Ectodermal cell (in vitro differentiated cells): Measurements from ENCODE around the gene PLEKHO2.

Experiments used
- H3K27ac ChIP-seq: 2 replicates; pipeline ENCODE4 v1.7.0; 2013; ENCODE audit warnings: mild to moderate bottlenecking, low read depth, low read length; ENCODE audit not compliant: insufficient read depth, poor library complexity, severe bottlenecking
- H3K27me3 ChIP-seq: 2 replicates; pipeline ENCODE4 v1.7.0; 2013; ENCODE audit warnings: mild to moderate bottlenecking, low read length; ENCODE audit not compliant: insufficient read depth, control insufficient read depth, poor library complexity, severe bottlenecking
- H3K36me3 ChIP-seq: one replicate; pipeline ENCODE4 v1.7.0; 2013; ENCODE audit warnings: low read length; ENCODE audit not compliant: control insufficient read depth, insufficient read depth
- H3K4me1 ChIP-seq: one replicate; pipeline ENCODE4 v1.7.0; 2013; ENCODE audit warnings: low read length; ENCODE audit not compliant: control insufficient read depth, insufficient read depth
- H3K4me3 ChIP-seq: 2 replicates; pipeline ENCODE4 v1.7.0; 2013; ENCODE audit warnings: low read depth, low read length, control low read depth; ENCODE audit not compliant: insufficient read depth
- H3K9me3 ChIP-seq: 2 replicates; pipeline ENCODE4 v1.7.0; 2013; ENCODE audit warnings: mild to moderate bottlenecking, low read length, moderate library complexity; ENCODE audit not compliant: control insufficient read depth
- WGBS, 2 experiments: methylation state at CpG; one replicate each; pipeline ENCODE4 v1.1.7; 2013; ENCODE audit warnings: missing lambda C conversion rate in 2 of 2; 5-methylcytosine and 5-hydroxymethylcytosine counted together

The PLEKHO2 gene

GRCh38 chr15:64865126-64865997 lies 23.6 kb downstream of the PLEKHO2 start:
- no peaks in the 10 kb centered on the region for H3K27me3 ChIP-seq
- peaks cover 26% of the 10 kb centered on the region for H3K4me1 ChIP-seq
- no peak overlapping the region for H3K27ac ChIP-seq
- H3K9me3 ChIP-seq = no peaks in the 10 kb centered on the region
- H3K36me3 ChIP-seq = peaks cover under 1% of the 10 kb centered on the region
- H3K4me3 ChIP-seq = no peak overlapping the region
- 95% methylated on average over 12 of the region's 12 CpGs for WGBS, 2 experiments

GRCh38 chr15:64865998-64866520 lies 24.3 kb downstream of the PLEKHO2 start:
- Histone ChIP-seq H3K4me1 (peaks cover 26% of the 10 kb centered on the region), H3K27me3 (no peaks in the 10 kb centered on the region), H3K27ac (no peak overlapping the region), H3K36me3 (no peaks in the 10 kb centered on the region), H3K4me3 (no peak overlapping the region), H3K9me3 (no peaks in the 10 kb centered on the region)
- WGBS, 2 experiments = 61% methylated on average over 6 of the region's 6 CpGs

DNA sequence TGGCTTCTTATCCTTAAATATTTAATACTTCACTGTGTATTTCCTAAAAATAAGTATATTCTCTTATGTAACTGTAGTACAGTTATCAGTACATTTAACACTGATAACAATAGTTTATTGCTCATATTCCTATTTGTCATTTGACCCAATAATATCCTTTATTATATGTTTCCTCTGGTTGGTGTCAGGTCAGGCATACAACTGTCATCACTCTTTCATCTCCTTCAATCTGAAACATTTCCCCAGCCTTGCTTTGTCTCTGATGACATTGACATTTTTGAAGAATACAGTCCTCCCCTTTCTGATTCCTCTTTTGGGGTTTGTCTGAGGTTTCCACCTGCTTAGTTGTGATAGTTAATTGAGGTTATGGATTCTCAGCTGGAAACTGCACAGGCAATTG lies 27.8 kb downstream of the PLEKHO2 start:
- Histone ChIP-seq H3K4me3 (no peak overlapping the region), H3K27ac (no peak overlapping the region), H3K27me3 (no peaks in the 10 kb centered on the region), H3K9me3 (no peaks in the 10 kb centered on the region), H3K36me3 (no peaks in the 10 kb centered on the region), H3K4me1 (peaks cover 14% of the 10 kb centered on the region)

DNA sequence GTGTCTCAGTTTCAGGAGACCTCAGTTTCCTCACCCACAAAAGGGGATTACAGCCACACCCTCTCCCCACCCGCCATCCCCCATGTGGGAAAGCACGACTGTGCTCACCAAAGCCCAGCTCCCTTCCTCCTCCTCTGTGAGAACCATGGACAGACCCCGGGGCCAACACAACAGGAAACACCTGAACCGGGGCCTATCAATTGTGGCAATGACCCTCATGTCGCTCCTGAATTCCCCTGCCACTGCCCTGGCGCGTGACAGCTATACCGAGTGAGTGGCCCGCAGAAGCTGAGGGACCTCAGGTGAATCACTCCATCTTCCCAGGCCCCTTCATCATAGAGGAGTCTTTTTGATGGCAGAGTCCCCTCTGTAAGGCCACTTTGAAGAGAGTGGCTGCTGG lies 28.6 kb downstream of the PLEKHO2 start:
- H3K36me3 ChIP-seq = no peaks in the 10 kb centered on the region
- peaks cover 22% of the 10 kb centered on the region for H3K4me1 ChIP-seq
- 90% methylated on average over 9 of the region's 9 CpGs for WGBS, 2 experiments
- no peak overlapping the region for H3K4me3 ChIP-seq
- no peaks in the 10 kb centered on the region for H3K9me3 ChIP-seq
- H3K27me3 ChIP-seq = no peaks in the 10 kb centered on the region
- no peak overlapping the region for H3K27ac ChIP-seq

- no peaks in the 10 kb centered on the region for H3K27me3 ChIP-seq
- WGBS, 2 experiments = 91 to 92% methylated on average over 3 of the region's 3 CpGs
- no peak overlapping the region for H3K27ac ChIP-seq
Observed at GRCh38 chr15:64875641-64876223, 34.0 kb downstream of the PLEKHO2 start.

DNA sequence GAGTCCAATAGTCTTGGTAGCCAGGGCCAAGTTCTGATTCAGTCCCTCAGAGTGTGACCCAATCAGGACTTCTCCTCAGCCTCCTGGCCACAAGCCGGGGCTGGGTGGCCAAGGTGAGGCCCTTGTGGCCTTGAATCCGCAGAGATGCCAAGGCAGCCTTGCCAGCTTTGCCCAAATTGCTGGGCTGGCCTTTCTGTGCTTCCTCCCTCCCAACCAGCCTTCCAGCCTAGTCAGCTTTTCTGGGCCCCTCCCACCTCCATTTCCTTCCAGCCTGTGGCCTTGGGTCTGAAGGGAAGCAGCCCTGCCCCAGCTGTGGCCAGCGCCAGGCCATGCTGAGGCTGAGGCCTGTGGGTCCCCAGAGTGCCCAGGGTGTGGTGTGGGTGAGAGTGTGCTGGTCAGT lies 35.7 kb downstream of the PLEKHO2 start:
- H3K27me3 ChIP-seq = no peaks in the 10 kb centered on the region
- H3K4me1 ChIP-seq = peaks cover 12% of the 10 kb centered on the region
- H3K36me3 ChIP-seq = no peaks in the 10 kb centered on the region
- 90 to 91% methylated on average over 3 of the region's 3 CpGs for WGBS, 2 experiments
- H3K27ac ChIP-seq = no peak overlapping the region
- no peaks in the 10 kb centered on the region for H3K9me3 ChIP-seq
- no peak overlapping the region for H3K4me3 ChIP-seq

More at GRCh38 chr15:64875641-64876223, 34.0 kb downstream of the PLEKHO2 start:
- H3K36me3 ChIP-seq = no peaks in the 10 kb centered on the region
- no peak overlapping the region for H3K4me3 ChIP-seq
- H3K4me1 ChIP-seq = peaks cover 7% of the 10 kb centered on the region
- H3K9me3 ChIP-seq = no peaks in the 10 kb centered on the region

DNA sequence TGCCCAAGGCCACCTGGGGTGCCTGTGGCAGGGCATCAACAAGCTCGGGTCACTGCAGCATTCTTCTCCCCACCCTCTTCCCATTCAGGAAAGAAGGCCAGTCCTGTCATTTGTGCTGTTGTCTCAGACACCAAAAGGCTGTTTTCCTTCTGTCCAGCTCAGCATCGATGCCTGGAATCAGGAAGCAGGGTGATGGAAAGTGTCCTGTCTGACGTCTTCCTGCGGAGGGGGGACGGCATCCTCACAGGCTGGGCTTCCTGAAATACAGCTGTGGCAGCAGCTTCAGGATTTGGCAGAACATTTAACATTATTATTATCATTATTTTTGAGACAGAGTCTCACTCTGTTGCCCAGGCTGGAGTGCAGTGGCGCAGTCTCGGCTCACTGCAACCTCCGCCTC lies 37.0 kb downstream of the PLEKHO2 start:
- H3K27ac ChIP-seq = no peak overlapping the region
- no peak overlapping the region for H3K4me3 ChIP-seq
- H3K36me3 ChIP-seq = no peaks in the 10 kb centered on the region
- H3K27me3 ChIP-seq = no peaks in the 10 kb centered on the region
- peaks cover 12% of the 10 kb centered on the region for H3K4me1 ChIP-seq
- 78 to 85% methylated on average over 8 of the region's 8 CpGs for WGBS, 2 experiments
- no peaks in the 10 kb centered on the region for H3K9me3 ChIP-seq

GRCh38 chr15:64883100-64883581 lies 41.4 kb downstream of the PLEKHO2 start:
- no peak overlapping the region for H3K27ac ChIP-seq
- 85% methylated on average over 4 to 5 of the region's 5 CpGs for WGBS, 2 experiments

GRCh38 chr15:64883997-64884511 lies 42.3 kb downstream of the PLEKHO2 start:
- no peaks in the 10 kb centered on the region for H3K27me3 ChIP-seq
- no peaks in the 10 kb centered on the region for H3K36me3 ChIP-seq
- H3K4me1 ChIP-seq = peaks cover 4% of the 10 kb centered on the region
- no peak overlapping the region for H3K4me3 ChIP-seq
- 67 to 68% methylated on average over 10 of the region's 10 CpGs for WGBS, 2 experiments
- no peaks in the 10 kb centered on the region for H3K9me3 ChIP-seq
- H3K27ac ChIP-seq = no peak overlapping the region

More at GRCh38 chr15:64883100-64883581, 41.4 kb downstream of the PLEKHO2 start:
- Histone ChIP-seq H3K36me3 (no peaks in the 10 kb centered on the region), H3K4me3 (no peak overlapping the region), H3K9me3 (no peaks in the 10 kb centered on the region), H3K27me3 (no peaks in the 10 kb centered on the region), H3K4me1 (peaks cover 4% of the 10 kb centered on the region)

GRCh38 chr15:64884679-64885078 lies 43.0 kb downstream of the PLEKHO2 start:
- H3K27ac ChIP-seq = no peak overlapping the region
- no peak overlapping the region for H3K4me3 ChIP-seq
- H3K4me1 ChIP-seq = peaks cover 4% of the 10 kb centered on the region
- no peaks in the 10 kb centered on the region for H3K9me3 ChIP-seq
- H3K27me3 ChIP-seq = no peaks in the 10 kb centered on the region
- no peaks in the 10 kb centered on the region for H3K36me3 ChIP-seq
- WGBS, 2 experiments = 93 to 100% methylated on average over 2 to 4 of the region's 5 CpGs
